Measurements from ENCODE around the gene GSAP. TPM values are rescaled to one million over a fixed set of nuclear protein-coding genes. Genes with fewer than 3 reads are reported as not detected.

GSAP gene
- total RNA-seq, 6 experiments from 2014 or later = 14.1 to 34.6 (median 26.5) TPM

DNA sequence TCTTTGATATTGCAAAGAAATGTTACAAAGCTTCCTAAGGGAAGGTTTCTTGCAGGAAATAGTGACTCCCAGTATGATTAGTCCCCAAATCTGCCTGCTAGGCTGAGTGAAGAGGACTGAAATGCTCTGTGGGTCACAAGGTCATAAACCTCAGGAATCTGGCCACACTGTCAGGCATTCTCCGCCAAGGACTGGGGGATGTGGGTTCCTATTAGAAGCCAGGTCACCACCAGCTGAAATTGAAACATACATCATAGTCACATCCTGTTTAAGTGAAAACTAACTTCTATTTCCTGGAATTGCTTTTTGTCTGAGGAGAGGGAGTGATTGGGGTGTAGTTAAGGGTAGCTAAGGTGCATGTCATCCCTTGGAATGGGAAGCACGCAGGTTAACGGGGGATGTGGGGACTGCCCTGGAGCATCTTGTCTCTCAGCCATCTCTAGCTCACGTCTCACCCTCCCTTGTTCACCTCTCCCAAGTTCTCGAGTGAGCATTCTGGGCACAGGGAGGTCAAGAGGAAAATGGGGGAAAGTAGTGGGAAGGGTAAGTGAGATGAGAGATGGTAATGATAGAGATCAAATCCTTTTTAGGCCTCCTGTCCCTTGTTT, 12.0 kb upstream of the GSAP start:
- Histone ChIP-seq H3K27ac (peak overlapping the region in 1 of 3 donors; percentile 52), H3K4me1 (no peaks in the 10 kb centered on the region), H3K27me3 (no peaks in the 10 kb centered on the region), H3K9me3 (no peaks in the 10 kb centered on the region), H3K36me3 (no peaks in the 10 kb centered on the region), H3K4me3 (no peak overlapping the region)
- intact Hi-C loops (cut with DNase I) = no loop called here
- DNase-seq (no peak), ATAC-seq (peak; percentile 53 to 72 (median 70))
- WGBS (ENCODE audit: insufficient coverage, low coverage, low lambda C conversion rate, missing lambda C conversion rate) = 53% methylated on average over 5 of the region's 5 CpGs
- TF ChIP-seq, protein P1, sequence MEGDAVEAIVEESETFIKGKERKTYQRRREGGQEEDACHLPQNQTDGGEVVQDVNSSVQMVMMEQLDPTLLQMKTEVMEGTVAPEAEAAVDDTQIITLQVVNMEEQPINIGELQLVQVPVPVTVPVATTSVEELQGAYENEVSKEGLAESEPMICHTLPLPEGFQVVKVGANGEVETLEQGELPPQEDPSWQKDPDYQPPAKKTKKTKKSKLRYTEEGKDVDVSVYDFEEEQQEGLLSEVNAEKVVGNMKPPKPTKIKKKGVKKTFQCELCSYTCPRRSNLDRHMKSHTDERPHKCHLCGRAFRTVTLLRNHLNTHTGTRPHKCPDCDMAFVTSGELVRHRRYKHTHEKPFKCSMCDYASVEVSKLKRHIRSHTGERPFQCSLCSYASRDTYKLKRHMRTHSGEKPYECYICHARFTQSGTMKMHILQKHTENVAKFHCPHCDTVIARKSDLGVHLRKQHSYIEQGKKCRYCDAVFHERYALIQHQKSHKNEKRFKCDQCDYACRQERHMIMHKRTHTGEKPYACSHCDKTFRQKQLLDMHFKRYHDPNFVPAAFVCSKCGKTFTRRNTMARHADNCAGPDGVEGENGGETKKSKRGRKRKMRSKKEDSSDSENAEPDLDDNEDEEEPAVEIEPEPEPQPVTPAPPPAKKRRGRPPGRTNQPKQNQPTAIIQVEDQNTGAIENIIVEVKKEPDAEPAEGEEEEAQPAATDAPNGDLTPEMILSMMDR (IDR thresholded peaks at IDR 0.05) = no peak
- TF ChIP-seq POLR2A (IDR thresholded peaks at IDR 0.05) = no peak

DNA sequence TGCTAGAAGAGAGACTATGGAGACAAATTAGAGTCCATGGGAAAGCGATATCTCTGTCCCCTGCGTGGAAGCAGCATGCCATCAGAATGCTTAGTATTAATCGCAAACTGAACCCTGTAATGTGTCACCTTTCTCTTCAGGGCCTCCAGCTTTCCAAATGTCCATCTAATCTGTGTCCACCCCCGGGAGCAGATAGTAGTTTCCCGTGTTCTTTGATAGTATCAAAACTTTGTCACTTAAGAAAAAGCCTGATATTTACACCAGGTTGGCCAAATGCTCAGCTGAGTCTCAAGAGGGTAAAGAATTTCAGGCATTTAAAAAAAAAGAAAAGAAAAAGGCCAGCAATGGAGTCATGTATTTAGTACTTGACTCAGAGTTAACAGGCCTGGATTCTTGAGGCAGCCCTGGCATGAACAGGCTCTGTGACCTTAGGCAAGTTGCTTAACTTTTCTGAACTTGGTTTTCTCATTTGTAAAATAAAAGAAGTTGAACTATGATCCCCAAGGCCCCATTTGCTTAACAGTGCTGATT, 10.4 kb upstream of the GSAP start:
- no peak for DNase-seq
- Histone ChIP-seq H3K4me3 (no peak overlapping the region), H3K4me1 (no peaks in the 10 kb centered on the region), H3K36me3 (no peaks in the 10 kb centered on the region), H3K27ac (peak overlapping the region in 1 of 3 donors; percentile 15), H3K27me3 (no peaks in the 10 kb centered on the region), H3K9me3 (no peaks in the 10 kb centered on the region)
- TF ChIP-seq, protein P1 (IDR thresholded peaks at IDR 0.05) = no peak
- no peak for TF ChIP-seq POLR2A (IDR thresholded peaks at IDR 0.05)
- no peak for ATAC-seq
- WGBS (ENCODE audit: insufficient coverage, low coverage, low lambda C conversion rate, missing lambda C conversion rate) = 36% methylated on average over 5 of the region's 5 CpGs
- intact Hi-C loops (cut with DNase I) = no loop called here

GRCh38 chr7:77426052-77426404, 9.9 kb upstream of the GSAP start:
- Histone ChIP-seq H3K27ac (peak overlapping the region in 1 of 3 donors; percentile 24), H3K4me3 (no peak overlapping the region), H3K36me3 (no peaks in the 10 kb centered on the region), H3K4me1 (no peaks in the 10 kb centered on the region), H3K27me3 (no peaks in the 10 kb centered on the region), H3K9me3 (no peaks in the 10 kb centered on the region)
- WGBS (ENCODE audit: insufficient coverage, low coverage, low lambda C conversion rate, missing lambda C conversion rate) = 24% methylated on average over 5 of the region's 5 CpGs
- intact Hi-C loops (cut with DNase I) = no loop called here
- TF ChIP-seq POLR2A (IDR thresholded peaks at IDR 0.05) = no peak
- TF ChIP-seq, protein P1 (IDR thresholded peaks at IDR 0.05) = no peak
- no peak for DNase-seq
- ATAC-seq = no peak

- Histone ChIP-seq H3K27me3 (no peaks in the 10 kb centered on the region), H3K4me3 (no peak overlapping the region), H3K9me3 (no peaks in the 10 kb centered on the region), H3K4me1 (no peaks in the 10 kb centered on the region), H3K27ac (peak overlapping the region in 1 of 3 donors; percentile 24), H3K36me3 (no peaks in the 10 kb centered on the region)
- no peak for DNase-seq
- TF ChIP-seq, protein P1 (IDR thresholded peaks at IDR 0.05) = no peak
- ATAC-seq = no peak
- 48% methylated on average over 10 of the region's 10 CpGs for WGBS (ENCODE audit: insufficient coverage, low coverage, low lambda C conversion rate, missing lambda C conversion rate)
- intact Hi-C loops (cut with DNase I) = no loop called here
These were observed 9.2 kb upstream of the GSAP start for GRCh38 chr7:77425101-77426051.

Data from right lobe of liver (tissue), 6 donors.